OCI-LY7 (cell line): Measurements from ENCODE around the gene SNX7. TPM values are rescaled to one million over a fixed set of nuclear protein-coding genes. Genes with fewer than 3 reads are reported as not detected.

Source experiments
- BruUV-seq: library from RNA; stranded (reverse); fragments of 400-500 nt; replicated peaks from 2 replicates; lab custom pipeline; 2021; lab: Mats Ljungman, UMichigan
- CTCF ChIA-PET: fragments of 300-600 bp; sonication (Branson Sonifier 250); formaldehyde crosslinking; loops from one replicate; lab custom pipeline; 2022; ENCODE audit warnings: antibody characterized with exemption; ENCODE audit not compliant: unreplicated experiment; lab: Charles Lee
- POLR2A ChIA-PET: fragments of 300-600 bp; sonication (Branson Sonifier 250); formaldehyde crosslinking; loops from one replicate; lab custom pipeline; 2022; ENCODE audit warnings: antibody characterized with exemption; lab: Charles Lee
- DNase-seq: peaks from one replicate; pipeline ENCODE4 v3.0.0-alpha.2; 2015; ENCODE audit warnings: low spot score
- H2AFZ ChIP-seq: fragments of 200-600 bp; sonication (generic), shearing (Covaris generic); 2 replicates; pipeline ENCODE4 v1.6.1; 2014; ENCODE audit warnings: mild to moderate bottlenecking, antibody characterized with exemption, low read length, moderate library complexity
- H3K27ac ChIP-seq: fragments of 200-600 bp; sonication (generic); 2 replicates; pipeline ENCODE4 v1.5.1; 2014; ENCODE audit warnings: mixed run types, low read depth, mild to moderate bottlenecking, moderate library complexity, low read length, inconsistent platforms; ENCODE audit not compliant: poor library complexity, severe bottlenecking
- H3K36me3 ChIP-seq: fragments of 200-600 bp; sonication (generic); 2 replicates; pipeline ENCODE4 v1.6.1; 2014; ENCODE audit warnings: mild to moderate bottlenecking, antibody characterized with exemption, low read length, moderate library complexity, mixed read lengths; ENCODE audit not compliant: insufficient read depth
- H3K4me1 ChIP-seq: fragments of 200-600 bp; sonication (generic); 2 replicates; pipeline ENCODE4 v1.5.1; 2014; ENCODE audit warnings: mild to moderate bottlenecking, low read length; ENCODE audit not compliant: insufficient read depth, poor library complexity, severe bottlenecking
- H3K4me2 ChIP-seq: fragments of 200-600 bp; sonication (generic); 2 replicates; pipeline ENCODE4 v1.6.1; 2014; ENCODE audit warnings: mild to moderate bottlenecking, low read length
- H3K4me3 ChIP-seq: fragments of 200-600 bp; sonication (generic); 2 replicates; pipeline ENCODE4 v1.5.1; 2014; ENCODE audit warnings: mild to moderate bottlenecking, low read depth, low read length; ENCODE audit not compliant: poor library complexity, severe bottlenecking
- H3K79me2 ChIP-seq: fragments of 200-600 bp; sonication (generic); 2 replicates; pipeline ENCODE4 v1.6.1; 2016; ENCODE audit warnings: low read depth, mild to moderate bottlenecking, low read length, moderate library complexity, mixed read lengths; ENCODE audit not compliant: insufficient read depth
- H3K9me2 ChIP-seq: fragments of 200-600 bp; sonication (generic); 2 replicates; pipeline ENCODE4 v1.6.1; 2016; ENCODE audit warnings: mild to moderate bottlenecking, low read length, mixed read lengths; ENCODE audit not compliant: insufficient read depth
- H3K9me3 ChIP-seq: fragments of 200-600 bp; sonication (generic); 2 replicates; pipeline ENCODE4 v1.6.1; 2014; ENCODE audit warnings: mild to moderate bottlenecking, mixed run types, low read length, mixed read lengths
- H4K20me1 ChIP-seq: fragments of 200-600 bp; sonication (generic); 2 replicates; pipeline ENCODE4 v1.6.1; 2014; ENCODE audit warnings: mild to moderate bottlenecking, antibody characterized with exemption, low read length, moderate library complexity, mixed read lengths; ENCODE audit not compliant: insufficient read depth
- EZH2phosphoT487 ChIP-seq: fragments of 200-600 bp; sonication (generic); IDR thresholded peaks from 2 replicates; pipeline ENCODE4 v1.6.1; 2018; ENCODE audit warnings: low read depth, borderline replicate concordance, mild to moderate bottlenecking, mixed run types, antibody characterized with exemption, low read length, moderate library complexity, mixed read lengths
- intact Hi-C: fragments of 100-400 bp; cut with micrococcal nuclease; formaldehyde crosslinking; loops from one replicate; pipeline ENCODE4 v1.10.0; 2022; ENCODE audit not compliant: unreplicated experiment
- total RNA-seq, 2 experiments: library from RNA; depleted of rRNA in 1 of 2; stranded (reverse); fragments of >200 nt in 1 of 2; shearing (Covaris generic) in 1 of 2; gene quantifications; 2 replicates each; pipeline ENCODE4 v1.2.3, GENCODE V29; 2014 to 2022
- TF ChIP-seq, protein P1 (sequence below): fragments of 200-600 bp; sonication (generic); conservative IDR thresholded peaks from 2 replicates; pipeline ENCODE4 v1.5.1; 2014; ENCODE audit warnings: mild to moderate bottlenecking, antibody characterized with exemption, low read length, moderate library complexity, mixed read lengths

SNX7 gene
- total RNA-seq, 2 experiments from 2014 or later: not detected

DNA sequence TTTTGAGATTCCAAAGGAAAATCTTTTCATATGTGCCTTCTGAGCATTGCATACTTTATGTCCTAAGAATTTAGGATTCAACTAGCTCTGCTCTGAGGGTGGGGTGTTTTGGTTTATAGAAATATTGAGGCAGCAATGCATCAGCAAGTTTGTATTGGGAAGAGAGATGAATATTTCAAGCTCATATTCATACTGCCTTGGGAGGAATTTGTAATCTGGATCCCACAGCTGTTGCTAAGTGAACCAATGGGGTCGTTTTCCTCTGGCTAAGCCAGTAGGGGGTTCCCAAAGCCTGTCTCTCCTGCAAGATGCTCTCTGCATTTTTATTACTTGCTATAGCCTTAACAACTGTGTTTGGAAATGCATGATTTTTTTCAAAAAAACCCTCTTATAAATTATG lies 130.6 kb downstream of the SNX7 start:
- H3K79me2 ChIP-seq: no peaks in the 10 kb centered on the region
- H3K36me3 ChIP-seq: no peaks in the 10 kb centered on the region
- H3K9me3 ChIP-seq: no peaks in the 10 kb centered on the region
- H3K4me1 ChIP-seq: no peaks in the 10 kb centered on the region
- intact Hi-C loops: loop anchor here (10.0 kb wide), 2 partner anchors 163 to 693 kb away; no protein-coding TSS in a partner anchor
- no peak overlapping the region for H2AFZ ChIP-seq
- H3K9me2 ChIP-seq: no peaks in the 10 kb centered on the region
- H3K27ac ChIP-seq: no peak overlapping the region
- no TSS peak for BruUV-seq
- H3K4me3 ChIP-seq: no peak overlapping the region
- H3K4me2 ChIP-seq: no peak overlapping the region
- no peaks in the 10 kb centered on the region for H4K20me1 ChIP-seq
- DNase-seq: no peak
- ChIA-PET POLR2A (interaction anchor here (0.5 kb wide), 1 partner anchor 93 kb away, joined by 3 read pairs; no protein-coding TSS in a partner anchor), CTCF (no interaction called here)
- TF ChIP-seq EZH2phosphoT487: no peak
- TF ChIP-seq, protein P1, sequence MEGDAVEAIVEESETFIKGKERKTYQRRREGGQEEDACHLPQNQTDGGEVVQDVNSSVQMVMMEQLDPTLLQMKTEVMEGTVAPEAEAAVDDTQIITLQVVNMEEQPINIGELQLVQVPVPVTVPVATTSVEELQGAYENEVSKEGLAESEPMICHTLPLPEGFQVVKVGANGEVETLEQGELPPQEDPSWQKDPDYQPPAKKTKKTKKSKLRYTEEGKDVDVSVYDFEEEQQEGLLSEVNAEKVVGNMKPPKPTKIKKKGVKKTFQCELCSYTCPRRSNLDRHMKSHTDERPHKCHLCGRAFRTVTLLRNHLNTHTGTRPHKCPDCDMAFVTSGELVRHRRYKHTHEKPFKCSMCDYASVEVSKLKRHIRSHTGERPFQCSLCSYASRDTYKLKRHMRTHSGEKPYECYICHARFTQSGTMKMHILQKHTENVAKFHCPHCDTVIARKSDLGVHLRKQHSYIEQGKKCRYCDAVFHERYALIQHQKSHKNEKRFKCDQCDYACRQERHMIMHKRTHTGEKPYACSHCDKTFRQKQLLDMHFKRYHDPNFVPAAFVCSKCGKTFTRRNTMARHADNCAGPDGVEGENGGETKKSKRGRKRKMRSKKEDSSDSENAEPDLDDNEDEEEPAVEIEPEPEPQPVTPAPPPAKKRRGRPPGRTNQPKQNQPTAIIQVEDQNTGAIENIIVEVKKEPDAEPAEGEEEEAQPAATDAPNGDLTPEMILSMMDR: no peak

DNA sequence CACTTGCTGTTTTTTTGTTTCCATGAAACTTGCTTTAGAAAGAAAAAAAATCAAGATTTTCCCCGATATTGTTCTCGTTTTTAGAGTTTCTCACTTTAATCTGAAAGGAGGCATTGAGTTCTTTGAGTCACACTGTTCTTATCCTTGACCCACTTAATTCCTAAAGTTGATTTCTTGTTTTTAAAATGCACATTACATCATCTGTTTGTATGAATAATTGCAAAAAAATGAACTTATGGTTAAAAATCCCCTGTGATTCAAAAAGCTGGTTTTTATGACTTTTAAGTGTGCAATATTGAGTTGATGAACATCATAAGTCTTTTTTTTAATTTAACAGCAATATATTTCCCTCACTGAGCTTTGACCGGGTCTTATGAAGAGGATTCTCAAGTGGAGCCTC lies 131.6 kb downstream of the SNX7 start:
- BruUV-seq: no TSS peak
- ChIA-PET POLR2A (interaction anchor here (1.0 to 1.6 kb wide), 2 partner anchors 8 to 12 kb away, joined by 4 to 5 read pairs; no protein-coding TSS in a partner anchor), CTCF (no interaction called here)

More for the DNA sequence above, 131.6 kb downstream of the SNX7 start:
- H3K4me3 ChIP-seq: no peak overlapping the region
- no peaks in the 10 kb centered on the region for H3K4me1 ChIP-seq
- intact Hi-C loops: loop anchor here (10.0 kb wide), 2 partner anchors 162 to 692 kb away; no protein-coding TSS in a partner anchor
- H3K36me3 ChIP-seq: no peaks in the 10 kb centered on the region
- no peak overlapping the region for H3K27ac ChIP-seq
- no peaks in the 10 kb centered on the region for H3K9me2 ChIP-seq
- no peaks in the 10 kb centered on the region for H4K20me1 ChIP-seq
- no peaks in the 10 kb centered on the region for H3K9me3 ChIP-seq
- no peak overlapping the region for H2AFZ ChIP-seq
- TF ChIP-seq EZH2phosphoT487: no peak
- TF ChIP-seq, protein P1: no peak
- no peaks in the 10 kb centered on the region for H3K79me2 ChIP-seq
- H3K4me2 ChIP-seq: no peak overlapping the region
- DNase-seq: no peak
